GM18517 (cell line): ENCODE measurements around the gene PINLYP.

ENCODE experiments used
- ATAC-seq: cut with Tn5 transposase; IDR thresholded peaks from one replicate; pipeline ENCODE4 v1.9.1; 2021; ENCODE audit warnings: mild to moderate bottlenecking, moderate library complexity; ENCODE audit not compliant: unreplicated experiment

The PINLYP gene

GRCh38 chr19:43626838-43627237 lies 51.2 kb downstream of the PINLYP start:
- no peak for ATAC-seq

- no peak for ATAC-seq
These were observed 53.2 kb downstream of the PINLYP start for GRCh38 chr19:43628646-43629326.

GRCh38 chr19:43631491-43631890 lies 55.9 kb downstream of the PINLYP start:
- ATAC-seq: no peak
